ENCODE data around the gene BCL7B. TPM values are rescaled to one million over a fixed set of nuclear protein-coding genes. Genes with fewer than 3 reads are reported as not detected.
"Not testable (repeated sequence)": the region's sequence is repeated elsewhere in the genome, so short reads cannot be mapped to it uniquely, and the experiment has no call there.

The BCL7B gene
- total RNA-seq, 1 experiment from 2014 or later, result 56.3 TPM

DNA sequence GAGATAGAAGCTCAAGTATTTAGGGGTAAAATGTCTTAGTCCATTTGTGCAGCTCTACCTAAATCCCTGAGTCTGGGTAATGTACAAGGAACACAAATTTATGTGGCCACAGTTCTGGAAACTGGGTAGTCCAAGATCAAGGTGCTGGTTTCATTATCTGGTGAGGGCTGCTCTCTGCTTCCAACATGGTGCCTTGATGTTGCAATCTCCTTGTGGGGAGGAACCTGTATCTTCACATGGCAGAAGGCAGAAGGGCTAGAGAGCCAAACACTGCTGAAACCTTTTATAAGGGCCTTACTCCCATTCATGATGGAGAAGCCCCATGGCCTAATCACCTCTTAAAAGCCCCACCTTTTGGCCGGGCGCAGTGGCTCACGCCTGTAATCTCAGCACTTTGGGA is 26.7 kb downstream of the BCL7B start:
- Histone ChIP-seq H3K4me3 (ENCODE audit: low read depth, low read length, poor library complexity, severe bottlenecking) (no peak overlapping the region), H3K36me3 (ENCODE audit: insufficient read depth, low read length, poor library complexity, severe bottlenecking) (peaks cover under 1% of the 10 kb centered on the region), H3K9me3 (ENCODE audit: low read depth, low read length, poor library complexity, severe bottlenecking) (no peaks in the 10 kb centered on the region), H3K4me1 (ENCODE audit: insufficient read depth, low read length, poor library complexity, severe bottlenecking) (peaks cover 17% of the 10 kb centered on the region), H3K27me3 (replicated peaks; ENCODE audit: insufficient read depth, low read depth, low read length, poor library complexity) (no peaks in the 10 kb centered on the region), H3K27ac (ENCODE audit: low read depth, low read length, poor library complexity, severe bottlenecking) (no peak overlapping the region)
- no peak for TF ChIP-seq EZH2 (IDR thresholded peaks at IDR 0.05; ENCODE audit: borderline replicate concordance, low read depth, low read length, poor library complexity, severe bottlenecking)
- TF ChIP-seq, protein P1, sequence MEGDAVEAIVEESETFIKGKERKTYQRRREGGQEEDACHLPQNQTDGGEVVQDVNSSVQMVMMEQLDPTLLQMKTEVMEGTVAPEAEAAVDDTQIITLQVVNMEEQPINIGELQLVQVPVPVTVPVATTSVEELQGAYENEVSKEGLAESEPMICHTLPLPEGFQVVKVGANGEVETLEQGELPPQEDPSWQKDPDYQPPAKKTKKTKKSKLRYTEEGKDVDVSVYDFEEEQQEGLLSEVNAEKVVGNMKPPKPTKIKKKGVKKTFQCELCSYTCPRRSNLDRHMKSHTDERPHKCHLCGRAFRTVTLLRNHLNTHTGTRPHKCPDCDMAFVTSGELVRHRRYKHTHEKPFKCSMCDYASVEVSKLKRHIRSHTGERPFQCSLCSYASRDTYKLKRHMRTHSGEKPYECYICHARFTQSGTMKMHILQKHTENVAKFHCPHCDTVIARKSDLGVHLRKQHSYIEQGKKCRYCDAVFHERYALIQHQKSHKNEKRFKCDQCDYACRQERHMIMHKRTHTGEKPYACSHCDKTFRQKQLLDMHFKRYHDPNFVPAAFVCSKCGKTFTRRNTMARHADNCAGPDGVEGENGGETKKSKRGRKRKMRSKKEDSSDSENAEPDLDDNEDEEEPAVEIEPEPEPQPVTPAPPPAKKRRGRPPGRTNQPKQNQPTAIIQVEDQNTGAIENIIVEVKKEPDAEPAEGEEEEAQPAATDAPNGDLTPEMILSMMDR (conservative IDR thresholded peaks at IDR 0.05; ENCODE audit: low read depth, low read length), result no peak
- DNase-seq (ENCODE audit: low spot score), result no peak
- ChIA-PET CTCF (interaction anchor here (0.7 kb wide), 1 partner anchor 8 kb away, joined by 18 read pairs; no protein-coding TSS in a partner anchor), POLR2A (ENCODE audit: low non-redundant PET) (no interaction called here)
- intact Hi-C loops (cut with micrococcal nuclease; ENCODE audit: unreplicated experiment), result no loop called here
- no TSS peak for BruUV-seq (replicated peaks)

DNA sequence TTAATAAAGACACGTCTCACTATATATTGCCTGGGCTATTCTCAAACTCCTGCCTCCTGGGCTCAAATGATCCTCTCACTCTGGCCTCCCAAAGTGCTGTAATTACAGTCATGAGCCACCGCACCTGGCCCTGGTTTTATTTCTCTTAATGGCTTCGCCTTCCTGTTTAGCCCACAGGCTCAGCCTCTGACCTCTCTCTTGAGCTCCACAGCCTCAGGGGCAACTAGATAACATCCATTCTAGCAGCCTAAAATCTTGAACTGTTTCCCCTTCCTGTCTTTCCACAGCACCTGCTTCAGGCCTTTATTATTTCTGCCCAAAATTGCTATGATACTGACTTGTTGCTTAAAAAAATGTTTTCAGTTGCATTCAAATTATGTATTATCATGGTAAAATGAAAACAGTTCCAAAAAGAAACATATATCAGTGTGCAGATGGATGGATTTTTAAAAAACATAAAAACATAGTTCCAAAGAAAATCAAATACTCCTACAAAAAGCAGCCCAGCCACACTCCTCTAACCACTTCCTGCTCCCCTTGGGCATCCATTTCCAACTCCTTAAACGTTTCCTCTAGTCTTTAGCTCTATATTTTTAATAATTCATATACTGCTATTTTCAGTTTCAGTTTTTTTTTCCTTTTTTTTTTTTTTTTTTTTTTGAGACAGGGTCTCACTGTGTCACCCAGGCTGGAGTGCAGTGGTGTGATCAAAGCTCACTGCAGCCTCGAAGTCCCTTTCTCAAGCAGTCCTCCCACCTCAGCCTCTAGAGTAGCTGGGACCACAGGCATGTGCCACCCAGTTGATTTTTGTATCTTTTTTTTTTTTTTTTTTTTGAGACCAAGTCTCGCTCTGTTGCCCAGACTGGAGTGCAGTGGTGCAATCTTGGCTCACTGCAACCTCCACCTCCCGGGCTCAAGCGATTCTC is 30.3 kb downstream of the BCL7B start:
- CTCF ChIA-PET, result interaction anchor here (0.7 kb wide), 1 partner anchor 29 kb away, joined by 4 read pairs; no protein-coding TSS in a partner anchor
- H3K27ac ChIP-seq (ENCODE audit: low read depth, low read length, poor library complexity, severe bottlenecking), result peak overlapping the region; percentile 59
- H3K4me3 ChIP-seq (ENCODE audit: low read depth, low read length, poor library complexity, severe bottlenecking), result no peak overlapping the region
- no peaks in the 10 kb centered on the region for H3K36me3 ChIP-seq (ENCODE audit: insufficient read depth, low read length, poor library complexity, severe bottlenecking)
- BruUV-seq (replicated peaks), result no TSS peak
- H3K9me3 ChIP-seq (ENCODE audit: low read depth, low read length, poor library complexity, severe bottlenecking), result no peaks in the 10 kb centered on the region
- POLR2A ChIA-PET (ENCODE audit: low non-redundant PET), result no interaction called here
- intact Hi-C loops (cut with micrococcal nuclease; ENCODE audit: unreplicated experiment), result no loop called here
- TF ChIP-seq, protein P1 (conservative IDR thresholded peaks at IDR 0.05; ENCODE audit: low read depth, low read length), result no peak
- no peak for TF ChIP-seq EZH2 (IDR thresholded peaks at IDR 0.05; ENCODE audit: borderline replicate concordance, low read depth, low read length, poor library complexity, severe bottlenecking)
- peak; percentile 21 for DNase-seq (ENCODE audit: low spot score)
- H3K4me1 ChIP-seq (ENCODE audit: insufficient read depth, low read length, poor library complexity, severe bottlenecking), result peaks cover 17% of the 10 kb centered on the region
- H3K27me3 ChIP-seq (replicated peaks; ENCODE audit: insufficient read depth, low read depth, low read length, poor library complexity), result no peaks in the 10 kb centered on the region

DNA sequence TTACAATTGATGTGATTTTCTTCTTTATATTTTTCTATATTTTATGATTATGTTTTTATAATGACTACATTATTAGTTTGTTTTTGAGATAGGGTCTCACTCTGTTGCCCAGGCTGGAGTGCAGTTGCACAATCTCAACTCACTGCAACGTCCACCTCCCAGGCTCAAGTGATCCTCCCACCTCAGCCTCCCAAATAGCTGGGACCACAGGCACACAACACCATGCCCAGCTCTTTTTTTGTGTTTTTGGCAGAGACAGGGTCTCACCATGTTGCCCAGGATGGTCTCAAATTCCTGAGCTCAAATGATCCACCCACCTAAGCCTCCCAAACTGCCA is 31.4 kb downstream of the BCL7B start:
- H3K27me3 ChIP-seq (replicated peaks; ENCODE audit: insufficient read depth, low read depth, low read length, poor library complexity); H3K4me3 ChIP-seq (ENCODE audit: low read depth, low read length, poor library complexity, severe bottlenecking); H3K9me3 ChIP-seq (ENCODE audit: low read depth, low read length, poor library complexity, severe bottlenecking); H3K27ac ChIP-seq (ENCODE audit: low read depth, low read length, poor library complexity, severe bottlenecking); BruUV-seq (replicated peaks); intact Hi-C loops (cut with micrococcal nuclease; ENCODE audit: unreplicated experiment); POLR2A ChIA-PET (ENCODE audit: low non-redundant PET); CTCF ChIA-PET; DNase-seq (ENCODE audit: low spot score); H3K36me3 ChIP-seq (ENCODE audit: insufficient read depth, low read length, poor library complexity, severe bottlenecking): not testable (repeated sequence)
- H3K4me1 ChIP-seq (ENCODE audit: insufficient read depth, low read length, poor library complexity, severe bottlenecking), result peaks cover 17% of the 10 kb centered on the region

Data from A673 (cell line).